HG03135 (cell line): Measurements from ENCODE around the gene IGFBP3.

ENCODE experiments used
- ATAC-seq: cut with Tn5 transposase; IDR thresholded peaks from one replicate; pipeline ENCODE4 v1.9.1; 2021; ENCODE audit warnings: mild to moderate bottlenecking, moderate library complexity; ENCODE audit not compliant: unreplicated experiment

Gene IGFBP3

GRCh38 chr7:45874408-45875131 lies 46.5 kb downstream of the IGFBP3 start:
- no peak for ATAC-seq

DNA sequence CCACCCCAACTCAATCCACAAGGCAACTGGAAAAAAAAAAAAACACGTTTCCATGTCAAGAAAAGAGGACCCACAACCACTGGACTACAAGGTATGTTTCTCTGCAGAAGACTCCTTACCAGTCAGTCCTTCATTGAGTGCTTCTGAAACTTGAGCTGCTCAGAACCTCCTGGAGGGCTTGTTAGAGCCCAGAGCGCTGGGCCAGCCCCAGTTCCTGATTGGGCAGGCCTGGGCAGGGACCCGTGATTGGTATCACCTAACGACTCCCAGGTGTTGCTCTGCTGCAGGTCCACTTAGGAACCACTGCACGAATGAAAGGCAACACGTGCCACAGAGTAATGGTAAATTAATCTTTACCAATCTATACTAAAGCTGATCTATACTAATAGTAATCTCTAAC lies 47.7 kb downstream of the IGFBP3 start:
- no peak for ATAC-seq

DNA sequence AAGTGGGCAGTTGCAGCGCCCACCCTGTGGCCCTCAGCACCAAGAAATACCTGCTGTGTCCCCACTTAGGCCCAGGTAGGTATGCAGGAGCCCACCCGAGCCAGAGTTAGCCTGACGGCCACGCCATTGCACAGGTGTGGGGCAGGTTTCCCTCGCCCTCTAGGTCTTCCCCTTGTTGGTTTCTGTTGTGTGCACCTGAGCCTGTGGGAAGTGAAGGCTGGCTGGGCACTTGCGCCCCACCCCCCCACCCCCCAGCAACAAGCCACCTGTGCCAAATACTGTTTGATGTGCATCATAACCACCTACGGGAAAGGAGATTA lies 48.1 kb downstream of the IGFBP3 start, which contains the start of gene CCDC201:
CCDC201 (minus strand) TSS at position 48 of the 320 bp plus-strand sequence. CDS start 75 bp downstream, outside the sequence.
- no peak for ATAC-seq

DNA sequence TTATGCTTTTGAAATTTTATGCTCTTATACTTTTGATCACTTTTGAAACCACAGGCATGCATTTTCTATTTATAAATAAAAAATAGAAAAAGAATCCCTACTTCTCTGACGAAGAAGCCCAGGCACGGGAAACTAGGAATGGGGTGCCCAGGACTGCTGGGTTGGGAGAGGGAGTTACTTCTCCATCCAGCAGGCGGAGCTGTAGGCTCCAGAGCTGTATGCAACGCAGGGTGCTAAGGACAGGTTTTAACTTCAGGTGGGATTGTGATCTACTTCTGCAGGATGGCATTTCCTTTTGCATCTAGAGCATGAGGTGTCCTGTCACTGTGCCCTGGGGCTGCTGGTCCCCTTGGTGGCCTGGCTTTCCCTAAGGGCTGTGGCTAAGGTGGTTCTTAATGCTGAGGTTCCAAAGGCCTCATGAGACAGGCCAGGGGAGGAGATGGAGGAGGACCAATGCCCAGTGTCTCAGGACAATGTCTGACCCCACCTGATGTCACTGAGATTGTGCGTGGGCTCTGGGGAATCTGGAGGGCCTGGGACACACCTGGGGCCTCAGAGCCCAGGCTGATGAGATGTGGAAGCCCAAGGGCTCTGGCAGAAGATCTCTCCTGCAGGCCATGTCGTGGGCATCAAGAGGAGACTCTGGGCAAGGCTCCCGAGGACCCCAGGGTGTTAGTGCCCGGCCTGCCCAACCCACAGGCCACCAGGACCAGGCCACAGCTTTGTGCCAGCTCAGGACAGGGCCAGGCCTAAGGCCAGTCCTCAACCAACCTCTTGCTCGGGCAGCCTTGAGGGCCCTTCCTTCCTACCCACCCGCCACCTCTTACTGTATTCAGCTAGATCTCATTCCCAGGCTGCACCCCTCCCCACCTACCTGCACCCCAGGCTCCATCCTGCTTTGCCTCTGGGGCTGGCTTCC lies 48.7 kb downstream of the IGFBP3 start:
- no peak for ATAC-seq

DNA sequence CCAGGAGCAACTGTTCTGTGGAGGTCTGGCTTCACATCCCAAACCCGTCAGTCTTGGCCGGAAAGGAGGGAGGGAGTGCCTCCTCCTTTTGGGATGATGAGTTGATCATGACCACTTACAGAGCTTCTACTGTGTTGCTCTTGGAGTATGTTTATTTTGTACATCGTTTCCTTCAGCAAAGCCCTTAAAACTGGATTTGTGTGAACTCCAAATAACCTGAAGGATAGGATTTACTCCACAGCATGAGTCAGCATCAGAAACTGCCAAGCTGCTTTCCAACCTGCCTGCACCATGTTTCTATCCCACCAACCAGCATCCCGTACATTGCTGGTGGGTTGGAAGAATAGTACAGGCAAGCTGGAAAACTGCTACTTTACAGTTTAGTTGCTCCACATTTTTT lies 51.6 kb downstream of the IGFBP3 start:
- no peak for ATAC-seq

- ATAC-seq, result no peak
These were observed 53.6 kb downstream of the IGFBP3 start for GRCh38 chr7:45867471-45867870.

GRCh38 chr7:45865594-45866410 lies 55.3 kb downstream of the IGFBP3 start:
- ATAC-seq, result no peak

DNA sequence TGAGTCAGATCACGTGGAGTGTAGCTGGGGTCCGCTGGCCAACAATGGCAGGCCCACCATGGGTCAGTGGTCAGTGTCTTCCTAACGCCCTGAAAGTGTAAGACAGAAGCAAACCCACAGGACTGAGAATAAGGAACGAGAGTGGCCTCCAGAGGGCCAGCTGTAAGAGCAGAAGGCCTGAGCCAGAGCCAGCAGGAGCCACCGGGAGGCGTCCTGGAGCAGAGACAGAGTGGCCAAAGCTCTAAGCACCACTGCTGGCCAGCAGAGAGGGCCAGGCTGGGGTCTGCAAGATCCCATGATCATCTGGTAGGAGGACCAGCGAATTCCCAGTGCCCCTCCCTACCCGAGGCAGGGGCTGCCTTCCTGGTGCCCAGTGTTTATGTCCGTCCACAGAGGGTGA lies 57.4 kb downstream of the IGFBP3 start:
- no peak for ATAC-seq
